Measurements from ENCODE around the gene PTCD1.
"Not testable (repeated sequence)": the region's sequence is repeated elsewhere in the genome, so short reads cannot be mapped to it uniquely, and the experiment has no call there.

PTCD1 gene

GRCh38 chr7:99448855-99449254 is 10.3 kb upstream of the PTCD1 start:
- H3K27me3 ChIP-seq (ENCODE audit: low read depth, low read length) = no peaks in the 10 kb centered on the region
- peaks cover 54 to 78% of the 10 kb centered on the region in 2 donors for H3K36me3 ChIP-seq (ENCODE audit: control insufficient read depth in 1 of 2, insufficient read depth in 2 of 2, low read length in 2 of 2)
- H3K9me3 ChIP-seq (ENCODE audit: control insufficient read depth in 1 of 2, low read length in 2 of 2) = no peaks in the 10 kb centered on the region
- H3K27ac ChIP-seq (ENCODE audit: low read length) = no peak overlapping the region
- H3K4me3 ChIP-seq (ENCODE audit: low read depth in 1 of 2, low read length in 2 of 2) = no peak overlapping the region
- no peaks in the 10 kb centered on the region for H3K4me1 ChIP-seq (ENCODE audit: control insufficient read depth in 1 of 2, insufficient read depth in 2 of 2, low read length in 2 of 2)

GRCh38 chr7:99447943-99448342 is 9.3 kb upstream of the PTCD1 start:
- no peaks in the 10 kb centered on the region for H3K9me3 ChIP-seq (ENCODE audit: control insufficient read depth in 1 of 2, low read length in 2 of 2)
- no peaks in the 10 kb centered on the region for H3K4me1 ChIP-seq (ENCODE audit: control insufficient read depth in 1 of 2, insufficient read depth in 2 of 2, low read length in 2 of 2)
- no peak overlapping the region for H3K4me3 ChIP-seq (ENCODE audit: low read depth in 1 of 2, low read length in 2 of 2)
- H3K27ac ChIP-seq (ENCODE audit: low read length) = no peak overlapping the region
- H3K27me3 ChIP-seq (ENCODE audit: low read depth, low read length) = no peaks in the 10 kb centered on the region
- H3K36me3 ChIP-seq (ENCODE audit: control insufficient read depth in 1 of 2, insufficient read depth in 2 of 2, low read length in 2 of 2) = peaks cover 51 to 69% of the 10 kb centered on the region in 2 donors

GRCh38 chr7:99446096-99446495 is 7.5 kb upstream of the PTCD1 start:
- peaks cover 42 to 53% of the 10 kb centered on the region in 2 donors for H3K36me3 ChIP-seq (ENCODE audit: control insufficient read depth in 1 of 2, insufficient read depth in 2 of 2, low read length in 2 of 2)
- H3K9me3 ChIP-seq (ENCODE audit: control insufficient read depth in 1 of 2, low read length in 2 of 2) = no peaks in the 10 kb centered on the region
- H3K27ac ChIP-seq (ENCODE audit: low read length) = no peak overlapping the region
- no peaks in the 10 kb centered on the region for H3K27me3 ChIP-seq (ENCODE audit: low read depth, low read length)
- H3K4me3 ChIP-seq (ENCODE audit: low read depth in 1 of 2, low read length in 2 of 2) = no peak overlapping the region
- H3K4me1 ChIP-seq (ENCODE audit: control insufficient read depth in 1 of 2, insufficient read depth in 2 of 2, low read length in 2 of 2) = peaks cover 0 to 9% of the 10 kb centered on the region in 2 donors

- Histone ChIP-seq H3K4me3 (ENCODE audit: low read depth in 1 of 2, low read length in 2 of 2) (peak overlapping the region; percentile 78 to 97), H3K9me3 (ENCODE audit: control insufficient read depth in 1 of 2, low read length in 2 of 2) (no peaks in the 10 kb centered on the region), H3K27ac (ENCODE audit: low read length) (no peak overlapping the region), H3K36me3 (ENCODE audit: control insufficient read depth in 1 of 2, insufficient read depth in 2 of 2, low read length in 2 of 2) (peaks cover 5 to 9% of the 10 kb centered on the region in 2 donors), H3K27me3 (ENCODE audit: low read depth, low read length) (no peaks in the 10 kb centered on the region), H3K4me1 (ENCODE audit: control insufficient read depth in 1 of 2, insufficient read depth in 2 of 2, low read length in 2 of 2) (peaks cover 10 to 33% of the 10 kb centered on the region in 2 donors)
Measured at GRCh38 chr7:99440195-99440594, 1.6 kb upstream of the PTCD1 start.

GRCh38 chr7:99437946-99438572 is 539 bp downstream of the PTCD1 start:
- Histone ChIP-seq H3K4me3 (ENCODE audit: low read depth in 1 of 2, low read length in 2 of 2) (peak overlapping the region; percentile 68 to 97), H3K4me1 (ENCODE audit: control insufficient read depth in 1 of 2, insufficient read depth in 2 of 2, low read length in 2 of 2) (peaks cover 10 to 33% of the 10 kb centered on the region in 2 donors), H3K9me3 (ENCODE audit: control insufficient read depth in 1 of 2, low read length in 2 of 2) (no peaks in the 10 kb centered on the region), H3K27ac (ENCODE audit: low read length) (no peak overlapping the region), H3K36me3 (ENCODE audit: control insufficient read depth in 1 of 2, insufficient read depth in 2 of 2, low read length in 2 of 2) (peaks cover 11 to 14% of the 10 kb centered on the region in 2 donors), H3K27me3 (ENCODE audit: low read depth, low read length) (no peaks in the 10 kb centered on the region)

GRCh38 chr7:99433158-99433557 is 5.4 kb downstream of the PTCD1 start:
- Histone ChIP-seq H3K4me3 (ENCODE audit: low read depth in 1 of 2, low read length in 2 of 2) (no peak overlapping the region), H3K9me3 (ENCODE audit: control insufficient read depth in 1 of 2, low read length in 2 of 2) (no peaks in the 10 kb centered on the region), H3K4me1 (ENCODE audit: control insufficient read depth in 1 of 2, insufficient read depth in 2 of 2, low read length in 2 of 2) (peaks cover 0 to 10% of the 10 kb centered on the region in 2 donors), H3K27ac (ENCODE audit: low read length) (no peak overlapping the region), H3K36me3 (ENCODE audit: control insufficient read depth in 1 of 2, insufficient read depth in 2 of 2, low read length in 2 of 2) (peaks cover 28 to 46% of the 10 kb centered on the region in 2 donors), H3K27me3 (ENCODE audit: low read depth, low read length) (no peaks in the 10 kb centered on the region)

- H3K4me1 ChIP-seq (ENCODE audit: control insufficient read depth in 1 of 2, insufficient read depth in 2 of 2, low read length in 2 of 2); H3K9me3 ChIP-seq (ENCODE audit: control insufficient read depth in 1 of 2, low read length in 2 of 2): not testable (repeated sequence)
- peaks cover 28 to 46% of the 10 kb centered on the region in 2 donors for H3K36me3 ChIP-seq (ENCODE audit: control insufficient read depth in 1 of 2, insufficient read depth in 2 of 2, low read length in 2 of 2)
Measured at GRCh38 chr7:99431756-99432540, 6.7 kb downstream of the PTCD1 start.

GRCh38 chr7:99429756-99430155 is 8.8 kb downstream of the PTCD1 start:
- Histone ChIP-seq H3K4me1 (ENCODE audit: control insufficient read depth in 1 of 2, insufficient read depth in 2 of 2, low read length in 2 of 2) (no peaks in the 10 kb centered on the region), H3K27me3 (ENCODE audit: low read depth, low read length) (no peaks in the 10 kb centered on the region), H3K9me3 (ENCODE audit: control insufficient read depth in 1 of 2, low read length in 2 of 2) (no peaks in the 10 kb centered on the region), H3K27ac (ENCODE audit: low read length) (no peak overlapping the region), H3K4me3 (ENCODE audit: low read depth in 1 of 2, low read length in 2 of 2) (no peak overlapping the region), H3K36me3 (ENCODE audit: control insufficient read depth in 1 of 2, insufficient read depth in 2 of 2, low read length in 2 of 2) (peaks cover 30 to 52% of the 10 kb centered on the region in 2 donors)

More at GRCh38 chr7:99431756-99432540, 6.7 kb downstream of the PTCD1 start:
- not testable (repeated sequence) for H3K27me3 ChIP-seq (ENCODE audit: low read depth, low read length); H3K27ac ChIP-seq (ENCODE audit: low read length); H3K4me3 ChIP-seq (ENCODE audit: low read depth in 1 of 2, low read length in 2 of 2)

GRCh38 chr7:99428972-99429566 is 9.5 kb downstream of the PTCD1 start:
- Histone ChIP-seq H3K9me3 (ENCODE audit: control insufficient read depth in 1 of 2, low read length in 2 of 2) (no peaks in the 10 kb centered on the region), H3K27me3 (ENCODE audit: low read depth, low read length) (no peaks in the 10 kb centered on the region), H3K4me3 (ENCODE audit: low read depth in 1 of 2, low read length in 2 of 2) (no peak overlapping the region), H3K27ac (ENCODE audit: low read length) (no peak overlapping the region), H3K36me3 (ENCODE audit: control insufficient read depth in 1 of 2, insufficient read depth in 2 of 2, low read length in 2 of 2) (peaks cover 31 to 56% of the 10 kb centered on the region in 2 donors), H3K4me1 (ENCODE audit: control insufficient read depth in 1 of 2, insufficient read depth in 2 of 2, low read length in 2 of 2) (no peaks in the 10 kb centered on the region)

GRCh38 chr7:99424932-99425730 is 13.5 kb downstream of the PTCD1 start:
- Histone ChIP-seq H3K36me3 (ENCODE audit: control insufficient read depth in 1 of 2, insufficient read depth in 2 of 2, low read length in 2 of 2) (peaks cover 33 to 61% of the 10 kb centered on the region in 2 donors), H3K9me3 (ENCODE audit: control insufficient read depth in 1 of 2, low read length in 2 of 2) (no peaks in the 10 kb centered on the region), H3K4me3 (ENCODE audit: low read depth in 1 of 2, low read length in 2 of 2) (no peak overlapping the region), H3K27ac (ENCODE audit: low read length) (no peak overlapping the region), H3K4me1 (ENCODE audit: control insufficient read depth in 1 of 2, insufficient read depth in 2 of 2, low read length in 2 of 2) (no peaks in the 10 kb centered on the region), H3K27me3 (ENCODE audit: low read depth, low read length) (no peaks in the 10 kb centered on the region)

GRCh38 chr7:99422625-99423024 is 16.0 kb downstream of the PTCD1 start:
- Histone ChIP-seq H3K4me1 (ENCODE audit: control insufficient read depth in 1 of 2, insufficient read depth in 2 of 2, low read length in 2 of 2) (no peaks in the 10 kb centered on the region), H3K9me3 (ENCODE audit: control insufficient read depth in 1 of 2, low read length in 2 of 2) (no peaks in the 10 kb centered on the region), H3K36me3 (ENCODE audit: control insufficient read depth in 1 of 2, insufficient read depth in 2 of 2, low read length in 2 of 2) (peaks cover 47 to 69% of the 10 kb centered on the region in 2 donors), H3K4me3 (ENCODE audit: low read depth in 1 of 2, low read length in 2 of 2) (no peak overlapping the region), H3K27me3 (ENCODE audit: low read depth, low read length) (no peaks in the 10 kb centered on the region), H3K27ac (ENCODE audit: low read length) (no peak overlapping the region)
